Upper lobe of left lung (tissue), 6 donors: ENCODE results near the gene TOP1. TPM values are rescaled to one million over a fixed set of nuclear protein-coding genes. Genes with fewer than 3 reads are reported as not detected.

Experiments used
- ATAC-seq, 2 donors: fragments of 200-7000 bp; cut with Tn5 transposase; one replicate each; pipeline ENCODE4 v1.9.1; 2022; ENCODE audit warnings: mild to moderate bottlenecking in 2 of 2, moderate library complexity in 2 of 2; ENCODE audit not compliant: low FRiP score in 2 of 2
- DNase-seq, 2 donors: peaks; one replicate each; pipeline ENCODE4 v3.0.0-alpha.2; 2019 to 2020
- H3K27ac ChIP-seq, 4 donors: fragments of 200-600 bp; sonication (generic); one replicate each; pipeline ENCODE4 v1.5.1; 2016 to 2019
- H3K27me3 ChIP-seq, 4 donors: fragments of 200-600 bp; sonication (generic); one replicate each; pipeline ENCODE4 v1.5.1; 2017 to 2019
- H3K36me3 ChIP-seq, 4 donors: fragments of 200-600 bp; sonication (generic); one replicate each; pipeline ENCODE4 v1.5.1; 2016 to 2019
- H3K4me1 ChIP-seq, 4 donors: fragments of 200-600 bp; sonication (generic); one replicate each; pipeline ENCODE4 v1.5.1; 2018 to 2019
- H3K4me3 ChIP-seq, 4 donors: fragments of 200-600 bp; sonication (generic); one replicate each; pipeline ENCODE4 v1.5.1; 2017 to 2019; ENCODE audit warnings: mild to moderate bottlenecking in 2 of 4, moderate library complexity in 1 of 4
- H3K9me3 ChIP-seq, 4 donors: fragments of 200-600 bp; sonication (generic); one replicate each; pipeline ENCODE4 v1.5.1; 2018 to 2019
- EP300 ChIP-seq, 4 donors: sonication (generic); formaldehyde crosslinking; IDR thresholded peaks; one replicate each; pipeline ENCODE4 v1.5.1; 2017; ENCODE audit warnings: antibody characterized with exemption in 4 of 4, control low read depth in 2 of 4
- POLR2A ChIP-seq, 4 donors: fragments of 450-650 bp; IDR thresholded peaks; one replicate each; pipeline ENCODE4 v1.5.1; 2016 to 2017; ENCODE audit warnings: antibody characterized with exemption in 4 of 4, mild to moderate bottlenecking in 2 of 4
- POLR2AphosphoS5 ChIP-seq, 2 donors: sonication (generic); formaldehyde crosslinking; IDR thresholded peaks; one replicate each; pipeline ENCODE4 v1.5.1; 2017; ENCODE audit warnings: antibody characterized with exemption in 2 of 2
- WGBS, 2 donors: methylation state at CpG; one replicate each; pipeline ENCODE4 v1.1.5; 2017 to 2018; 5-methylcytosine and 5-hydroxymethylcytosine counted together
- total RNA-seq, 6 donors: library from RNA; depleted of rRNA in 4 of 6; stranded (reverse); fragments of >200 nt in 4 of 6; gene quantifications; one replicate each; pipeline versions ENCODE4 v1.1.0 to v1.2.1, GENCODE V29; 2016 to 2021
- TF ChIP-seq, protein P1 (sequence below), 6 experiments: fragments of 450-650 bp in 4 of 6; fragments of 200-600 bp in 2 of 6; sonication (generic) in 2 of 6; IDR thresholded peaks; one replicate each; pipeline ENCODE4 v1.5.1; 2016 to 2019; ENCODE audit warnings: antibody characterized with exemption in 6 of 6
- donor health status: DM: no; HTN: no; CAD: no; lungs with moderate emphysema.
- donor health status: DM: no; HTN: yes; CAD: no; lungs with severe emphysema.

TOP1 gene
- total RNA-seq, 6 donors from 2014 or later, result 39.8 to 94.2 (median 49.0) TPM

GRCh38 chr20:41047279-41047974 is 18.8 kb downstream of the TOP1 start:
- no peaks in the 10 kb centered on the region for H3K36me3 ChIP-seq
- 43 to 48% methylated on average over 5 of the region's 5 CpGs for WGBS, 2 donors
- no peaks in the 10 kb centered on the region for H3K27me3 ChIP-seq
- peaks cover 66 to 86% (median 71%) of the 10 kb centered on the region in 4 donors for H3K4me1 ChIP-seq
- peak overlapping the region in 2 of 4 donors; percentile 31 to 35 for H3K4me3 ChIP-seq
- peak overlapping the region; percentile 19 to 78 (median 68) for H3K27ac ChIP-seq
- H3K9me3 ChIP-seq, result no peaks in the 10 kb centered on the region
- DNase-seq (no peak), ATAC-seq (no peak)
- TF ChIP-seq EP300 (IDR thresholded peaks at IDR 0.05) (no peak), POLR2A (IDR thresholded peaks at IDR 0.05) (no peak), POLR2AphosphoS5 (IDR thresholded peaks at IDR 0.05) (no peak)
- TF ChIP-seq, protein P1, sequence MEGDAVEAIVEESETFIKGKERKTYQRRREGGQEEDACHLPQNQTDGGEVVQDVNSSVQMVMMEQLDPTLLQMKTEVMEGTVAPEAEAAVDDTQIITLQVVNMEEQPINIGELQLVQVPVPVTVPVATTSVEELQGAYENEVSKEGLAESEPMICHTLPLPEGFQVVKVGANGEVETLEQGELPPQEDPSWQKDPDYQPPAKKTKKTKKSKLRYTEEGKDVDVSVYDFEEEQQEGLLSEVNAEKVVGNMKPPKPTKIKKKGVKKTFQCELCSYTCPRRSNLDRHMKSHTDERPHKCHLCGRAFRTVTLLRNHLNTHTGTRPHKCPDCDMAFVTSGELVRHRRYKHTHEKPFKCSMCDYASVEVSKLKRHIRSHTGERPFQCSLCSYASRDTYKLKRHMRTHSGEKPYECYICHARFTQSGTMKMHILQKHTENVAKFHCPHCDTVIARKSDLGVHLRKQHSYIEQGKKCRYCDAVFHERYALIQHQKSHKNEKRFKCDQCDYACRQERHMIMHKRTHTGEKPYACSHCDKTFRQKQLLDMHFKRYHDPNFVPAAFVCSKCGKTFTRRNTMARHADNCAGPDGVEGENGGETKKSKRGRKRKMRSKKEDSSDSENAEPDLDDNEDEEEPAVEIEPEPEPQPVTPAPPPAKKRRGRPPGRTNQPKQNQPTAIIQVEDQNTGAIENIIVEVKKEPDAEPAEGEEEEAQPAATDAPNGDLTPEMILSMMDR (IDR thresholded peaks at IDR 0.05), result no peak

DNA sequence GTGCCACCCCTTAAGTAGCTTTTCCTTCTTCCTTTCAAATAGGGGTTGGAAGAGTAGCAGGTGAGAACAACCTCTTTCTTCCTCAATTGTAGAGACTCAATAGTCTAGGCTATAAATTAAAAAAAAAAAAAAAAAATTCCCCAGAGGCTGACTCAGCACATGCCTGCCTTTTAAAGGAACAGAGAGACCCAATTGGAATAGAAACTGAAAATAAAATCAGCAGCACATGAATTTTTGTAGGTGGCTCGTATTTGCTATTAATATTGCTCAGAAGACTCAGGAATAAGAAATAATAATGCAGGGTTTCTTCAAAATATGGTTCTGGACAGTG is 19.3 kb downstream of the TOP1 start:
- ATAC-seq (peak in 1 of 2 donors; percentile 76), DNase-seq (no peak)
- Histone ChIP-seq H3K9me3 (no peaks in the 10 kb centered on the region), H3K27ac (peak overlapping the region; percentile 56 to 78 (median 68)), H3K4me1 (peaks cover 71 to 87% (median 76%) of the 10 kb centered on the region in 4 donors), H3K27me3 (no peaks in the 10 kb centered on the region), H3K4me3 (peak overlapping the region in 2 of 4 donors; percentile 31 to 35), H3K36me3 (no peaks in the 10 kb centered on the region)
- TF ChIP-seq POLR2AphosphoS5 (IDR thresholded peaks at IDR 0.05), result no peak
- TF ChIP-seq, protein P1 (IDR thresholded peaks at IDR 0.05), result no peak
- TF ChIP-seq EP300 (IDR thresholded peaks at IDR 0.05), result no peak
- TF ChIP-seq POLR2A (IDR thresholded peaks at IDR 0.05), result no peak
- WGBS, 2 donors, result 0% methylated on average over 1 of the region's 1 CpG

GRCh38 chr20:41048461-41049301 is 20.1 kb downstream of the TOP1 start:
- Histone ChIP-seq H3K4me3 (peak overlapping the region in 2 of 4 donors; percentile 31 to 35), H3K27ac (peak overlapping the region; percentile 56 to 78 (median 68)), H3K4me1 (peaks cover 76 to 92% (median 82%) of the 10 kb centered on the region in 4 donors), H3K36me3 (no peaks in the 10 kb centered on the region), H3K27me3 (no peaks in the 10 kb centered on the region), H3K9me3 (no peaks in the 10 kb centered on the region)
- TF ChIP-seq POLR2A (IDR thresholded peaks at IDR 0.05) (no peak), POLR2AphosphoS5 (IDR thresholded peaks at IDR 0.05) (no peak), EP300 (IDR thresholded peaks at IDR 0.05) (no peak)
- TF ChIP-seq, protein P1 (IDR thresholded peaks at IDR 0.05), result no peak
- DNase-seq (no peak), ATAC-seq (no peak)
- WGBS, 2 donors, result 40 to 45% methylated on average over 7 of the region's 7 CpGs

DNA sequence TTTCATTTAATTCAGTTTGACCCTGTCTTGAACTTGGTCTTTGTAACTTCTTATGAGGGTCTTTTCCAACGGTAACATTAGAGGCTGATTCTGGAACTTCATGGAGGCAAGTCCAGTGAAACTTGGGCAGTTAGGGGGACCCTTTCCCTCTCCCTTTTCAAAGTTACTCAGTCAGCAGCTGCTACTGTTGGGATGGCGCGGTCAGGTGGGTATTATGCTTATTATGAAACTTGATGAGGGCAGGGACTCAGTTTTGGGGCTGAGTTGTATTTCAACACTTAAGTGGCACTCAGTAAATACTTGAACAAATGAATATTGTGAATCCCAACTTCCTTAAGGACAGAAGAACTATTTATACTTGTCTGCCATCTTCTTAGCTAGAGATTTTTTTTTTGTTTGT is 20.8 kb downstream of the TOP1 start:
- TF ChIP-seq POLR2A (IDR thresholded peaks at IDR 0.05) (no peak), POLR2AphosphoS5 (IDR thresholded peaks at IDR 0.05) (no peak), EP300 (IDR thresholded peaks at IDR 0.05) (no peak)
- TF ChIP-seq, protein P1 (IDR thresholded peaks at IDR 0.05), result no peak
- Histone ChIP-seq H3K27ac (peak overlapping the region in 3 of 4 donors; percentile 4 to 78 (median 77)), H3K9me3 (no peaks in the 10 kb centered on the region), H3K4me1 (peaks cover 78 to 97% (median 86%) of the 10 kb centered on the region in 4 donors), H3K27me3 (no peaks in the 10 kb centered on the region), H3K4me3 (no peak overlapping the region), H3K36me3 (no peaks in the 10 kb centered on the region)
- no peak for ATAC-seq
- DNase-seq, result no peak
- 32 to 40% methylated on average over 3 of the region's 3 CpGs for WGBS, 2 donors
